Neural cell (in vitro differentiated cells): ENCODE results near the gene PPP2R5B. TPM values are rescaled to one million over a fixed set of nuclear protein-coding genes. Genes with fewer than 3 reads are reported as not detected.

ENCODE experiments used
- H2AFZ ChIP-seq: fragments of 200-600, 300-800 bp; sonication (generic), shearing (Covaris generic); 2 replicates; pipeline ENCODE4 v1.6.0; 2014; ENCODE audit warnings: low read depth, mild to moderate bottlenecking, antibody characterized with exemption, low read length, moderate library complexity
- H3F3A ChIP-seq: fragments of 200-600 bp; shearing (Covaris generic); 2 replicates; pipeline ENCODE4 v1.6.1; 2016; ENCODE audit warnings: mild to moderate bottlenecking, moderate library complexity, mixed read lengths, antibody characterized with exemption, low read length; ENCODE audit not compliant: insufficient read depth, poor library complexity, severe bottlenecking
- H3K27ac ChIP-seq: fragments of 200-600, 300-800 bp; sonication (generic), shearing (Covaris generic); 2 replicates; pipeline ENCODE4 v1.5.1; 2014; ENCODE audit warnings: mild to moderate bottlenecking, low read length, moderate library complexity
- H3K27me3 ChIP-seq: fragments of 300-800, 200-600 bp; sonication (generic), shearing (Covaris generic); 2 replicates; pipeline ENCODE4 v1.6.0; 2014; ENCODE audit warnings: mild to moderate bottlenecking, low read depth, low read length, moderate library complexity; ENCODE audit not compliant: insufficient read depth
- H3K36me3 ChIP-seq: fragments of 300-800, 200-600 bp; sonication (generic), shearing (Covaris generic); 2 replicates; pipeline ENCODE4 v1.5.1; 2014; ENCODE audit warnings: mild to moderate bottlenecking, antibody characterized with exemption, low read length, moderate library complexity; ENCODE audit not compliant: insufficient read depth
- H3K4me2 ChIP-seq: fragments of 300-800, 200-600 bp; sonication (generic), shearing (Covaris generic); 2 replicates; pipeline ENCODE4 v1.6.0; 2014; ENCODE audit warnings: mild to moderate bottlenecking, low read length
- H3K4me3 ChIP-seq: fragments of 300-800, 200-600 bp; sonication (generic), shearing (Covaris generic); 2 replicates; pipeline ENCODE4 v1.5.1; 2014; ENCODE audit warnings: mild to moderate bottlenecking, low read length, moderate library complexity
- H3K79me2 ChIP-seq: fragments of 200-600 bp; shearing (Covaris generic); replicated peaks from 2 replicates; pipeline ENCODE4 v1.6.0; 2014; ENCODE audit warnings: mild to moderate bottlenecking, low read length, moderate library complexity; ENCODE audit not compliant: insufficient read depth
- H3K9ac ChIP-seq: fragments of 300-800, 200-600 bp; sonication (generic), shearing (Covaris generic); 2 replicates; pipeline ENCODE4 v1.6.1; 2016; ENCODE audit warnings: mild to moderate bottlenecking, low read length, mixed read lengths
- H3K9me2 ChIP-seq: fragments of 200-600 bp; shearing (Covaris generic); 2 replicates; pipeline ENCODE4 v1.6.1; 2016; ENCODE audit warnings: mild to moderate bottlenecking, low read length, mixed read lengths; ENCODE audit not compliant: insufficient read depth
- H3K9me3 ChIP-seq: fragments of 200-600, 300-800 bp; sonication (generic), shearing (Covaris generic); 2 replicates; pipeline ENCODE4 v1.6.1; 2016; ENCODE audit warnings: mild to moderate bottlenecking, mixed run types, low read length, moderate library complexity, mixed read lengths
- H4K20me1 ChIP-seq: fragments of 200-600 bp; shearing (Covaris generic); 2 replicates; pipeline ENCODE4 v1.6.1; 2016; ENCODE audit warnings: mild to moderate bottlenecking, mixed run types; ENCODE audit not compliant: insufficient read depth
- EP300 ChIP-seq: fragments of 450-650 bp; conservative IDR thresholded peaks from 2 replicates; pipeline ENCODE4 v1.6.1; 2014; ENCODE audit warnings: antibody characterized with exemption, mild to moderate bottlenecking, moderate library complexity; ENCODE audit not compliant: poor library complexity, severe bottlenecking
- EZH2 ChIP-seq: fragments of 200-600, 300-800 bp; shearing (Covaris generic), sonication (generic); IDR thresholded peaks from 2 replicates; pipeline ENCODE4 v1.6.1; 2014; ENCODE audit warnings: antibody characterized with exemption, low read length, borderline replicate concordance, mild to moderate bottlenecking; ENCODE audit not compliant: insufficient read depth, poor library complexity, severe bottlenecking
- MXI1 ChIP-seq: fragments of 450-650 bp; conservative IDR thresholded peaks from 2 replicates; pipeline ENCODE4 v1.6.1; 2014; ENCODE audit warnings: antibody characterized with exemption, mild to moderate bottlenecking; ENCODE audit not compliant: poor library complexity, severe bottlenecking
- POLR2AphosphoS5 ChIP-seq: IDR thresholded peaks from 2 replicates; pipeline ENCODE4 v1.6.1; 2012
- RAD21 ChIP-seq: fragments of 450-650 bp; conservative IDR thresholded peaks from 2 replicates; pipeline ENCODE4 v1.6.1; 2014; ENCODE audit warnings: antibody characterized with exemption, mild to moderate bottlenecking, moderate library complexity
- SMC3 ChIP-seq: fragments of 450-650 bp; conservative IDR thresholded peaks from 2 replicates; pipeline ENCODE4 v1.6.1; 2014; ENCODE audit warnings: antibody characterized with exemption, mild to moderate bottlenecking, moderate library complexity; ENCODE audit not compliant: poor library complexity
- TAF1 ChIP-seq: IDR thresholded peaks from 2 replicates; pipeline ENCODE4 v1.6.1; 2012; ENCODE audit warnings: low read depth
- polyA plus RNA-seq: library from polyadenylated mRNA; depleted of rRNA; stranded (reverse); fragments of >200 nt; gene quantifications from 2 replicates; pipeline ENCODE4 v1.2.3, GENCODE V29; 2014
- TF ChIP-seq, protein P1 (sequence below): fragments of 450-650 bp; IDR thresholded peaks from 2 replicates; pipeline ENCODE4 v1.5.1; 2014; ENCODE audit warnings: antibody characterized with exemption, mild to moderate bottlenecking, moderate library complexity; ENCODE audit not compliant: poor library complexity, severe bottlenecking
- TF ChIP-seq, protein P2 (sequence below): IDR thresholded peaks from 2 replicates; pipeline ENCODE4 v1.6.1; 2012; ENCODE audit warnings: borderline replicate concordance

Gene PPP2R5B
- polyA plus RNA-seq, 1 donor from 2014 or later: 76.1 TPM

DNA sequence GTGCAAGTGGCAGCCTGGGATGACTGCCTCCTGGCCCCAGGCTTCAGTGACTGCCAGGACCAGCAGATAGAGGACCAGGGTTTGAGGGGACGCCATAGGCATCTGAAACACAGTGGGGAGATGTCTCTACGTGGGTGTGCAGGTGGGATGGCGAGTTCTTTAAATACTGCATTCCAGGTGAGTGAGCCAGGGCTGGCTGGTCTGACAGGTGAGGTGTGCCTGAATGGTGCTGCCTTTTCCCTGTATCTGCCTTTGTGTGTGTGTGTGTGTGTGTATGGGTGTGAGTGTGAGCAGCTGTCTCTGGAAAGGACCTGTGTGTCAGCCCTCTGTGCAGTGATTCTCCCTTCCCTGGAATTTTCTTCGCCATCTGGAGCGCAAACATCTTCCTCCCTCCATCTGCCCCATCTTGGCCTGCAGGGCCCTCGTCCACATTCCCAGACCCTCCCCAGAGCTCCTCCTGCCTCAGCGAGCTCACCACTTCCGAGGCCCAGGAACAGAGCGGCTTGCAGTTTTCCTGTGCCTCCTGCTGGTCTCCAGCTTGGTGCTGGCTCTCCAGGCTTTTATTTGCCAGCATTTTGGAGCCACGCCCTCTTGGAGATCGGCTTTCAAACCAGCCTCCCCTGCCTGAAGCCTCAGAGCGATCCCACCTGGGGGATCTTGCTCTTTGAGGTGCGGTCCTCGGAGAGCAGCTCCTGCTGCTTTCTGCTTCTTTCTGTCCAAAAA lies 11.0 kb downstream of the PPP2R5B start, which contains the start of gene GPHA2:
Gene GPHA2 (minus strand): TSS at position 535 of the 723 bp plus-strand sequence. CDS start 433 bp downstream, at position 102.
- TF ChIP-seq EP300 (no peak), SMC3 (no peak), POLR2AphosphoS5 (no peak)
- TF ChIP-seq, protein P1, sequence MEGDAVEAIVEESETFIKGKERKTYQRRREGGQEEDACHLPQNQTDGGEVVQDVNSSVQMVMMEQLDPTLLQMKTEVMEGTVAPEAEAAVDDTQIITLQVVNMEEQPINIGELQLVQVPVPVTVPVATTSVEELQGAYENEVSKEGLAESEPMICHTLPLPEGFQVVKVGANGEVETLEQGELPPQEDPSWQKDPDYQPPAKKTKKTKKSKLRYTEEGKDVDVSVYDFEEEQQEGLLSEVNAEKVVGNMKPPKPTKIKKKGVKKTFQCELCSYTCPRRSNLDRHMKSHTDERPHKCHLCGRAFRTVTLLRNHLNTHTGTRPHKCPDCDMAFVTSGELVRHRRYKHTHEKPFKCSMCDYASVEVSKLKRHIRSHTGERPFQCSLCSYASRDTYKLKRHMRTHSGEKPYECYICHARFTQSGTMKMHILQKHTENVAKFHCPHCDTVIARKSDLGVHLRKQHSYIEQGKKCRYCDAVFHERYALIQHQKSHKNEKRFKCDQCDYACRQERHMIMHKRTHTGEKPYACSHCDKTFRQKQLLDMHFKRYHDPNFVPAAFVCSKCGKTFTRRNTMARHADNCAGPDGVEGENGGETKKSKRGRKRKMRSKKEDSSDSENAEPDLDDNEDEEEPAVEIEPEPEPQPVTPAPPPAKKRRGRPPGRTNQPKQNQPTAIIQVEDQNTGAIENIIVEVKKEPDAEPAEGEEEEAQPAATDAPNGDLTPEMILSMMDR: no peak
- Histone ChIP-seq H3K79me2 (no peaks in the 10 kb centered on the region), H3K9me2 (no peaks in the 10 kb centered on the region), H4K20me1 (no peaks in the 10 kb centered on the region), H2AFZ (no peak within 1 kb of the TSS), H3K27me3 (no peaks in the 10 kb centered on the region), H3K27ac (no peak within 1 kb of the TSS), H3F3A (no peaks in the 10 kb centered on the region), H3K9me3 (no peaks in the 10 kb centered on the region), H3K36me3 (peaks cover under 1% of the 10 kb centered on the region), H3K9ac (no peak within 1 kb of the TSS), H3K4me2 (no peak within 1 kb of the TSS), H3K4me3 (no peak within 1 kb of the TSS)

DNA sequence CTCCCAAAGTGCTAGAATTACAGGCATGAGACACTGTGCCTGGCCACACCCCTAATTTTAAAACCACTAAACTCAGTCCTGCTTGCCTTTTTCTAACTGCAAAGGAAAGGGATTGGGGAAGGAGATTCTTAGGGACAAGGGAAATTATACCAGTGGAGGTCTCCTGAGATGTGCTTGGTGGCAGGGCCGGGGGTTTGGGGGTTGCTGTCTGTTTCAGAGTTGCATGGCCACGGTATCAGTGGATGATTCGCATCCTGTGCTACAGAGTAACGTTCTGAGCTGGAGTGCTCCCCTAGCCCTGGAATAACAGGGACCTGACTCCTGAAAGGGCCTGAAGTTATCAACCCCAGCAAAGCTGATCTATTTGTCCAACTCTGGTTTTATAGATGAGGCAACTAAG lies 12.1 kb downstream of the PPP2R5B start:
- no peak overlapping the region for H3K4me2 ChIP-seq

More for the DNA sequence above, 12.1 kb downstream of the PPP2R5B start:
- no peak overlapping the region for H2AFZ ChIP-seq
- no peaks in the 10 kb centered on the region for H3K79me2 ChIP-seq
- no peak for TF ChIP-seq MXI1
- TF ChIP-seq RAD21: no peak
- no peak for TF ChIP-seq EZH2
- no peak for TF ChIP-seq TAF1
- no peak for TF ChIP-seq EP300
- TF ChIP-seq, protein P1: no peak
- TF ChIP-seq, protein P2, sequence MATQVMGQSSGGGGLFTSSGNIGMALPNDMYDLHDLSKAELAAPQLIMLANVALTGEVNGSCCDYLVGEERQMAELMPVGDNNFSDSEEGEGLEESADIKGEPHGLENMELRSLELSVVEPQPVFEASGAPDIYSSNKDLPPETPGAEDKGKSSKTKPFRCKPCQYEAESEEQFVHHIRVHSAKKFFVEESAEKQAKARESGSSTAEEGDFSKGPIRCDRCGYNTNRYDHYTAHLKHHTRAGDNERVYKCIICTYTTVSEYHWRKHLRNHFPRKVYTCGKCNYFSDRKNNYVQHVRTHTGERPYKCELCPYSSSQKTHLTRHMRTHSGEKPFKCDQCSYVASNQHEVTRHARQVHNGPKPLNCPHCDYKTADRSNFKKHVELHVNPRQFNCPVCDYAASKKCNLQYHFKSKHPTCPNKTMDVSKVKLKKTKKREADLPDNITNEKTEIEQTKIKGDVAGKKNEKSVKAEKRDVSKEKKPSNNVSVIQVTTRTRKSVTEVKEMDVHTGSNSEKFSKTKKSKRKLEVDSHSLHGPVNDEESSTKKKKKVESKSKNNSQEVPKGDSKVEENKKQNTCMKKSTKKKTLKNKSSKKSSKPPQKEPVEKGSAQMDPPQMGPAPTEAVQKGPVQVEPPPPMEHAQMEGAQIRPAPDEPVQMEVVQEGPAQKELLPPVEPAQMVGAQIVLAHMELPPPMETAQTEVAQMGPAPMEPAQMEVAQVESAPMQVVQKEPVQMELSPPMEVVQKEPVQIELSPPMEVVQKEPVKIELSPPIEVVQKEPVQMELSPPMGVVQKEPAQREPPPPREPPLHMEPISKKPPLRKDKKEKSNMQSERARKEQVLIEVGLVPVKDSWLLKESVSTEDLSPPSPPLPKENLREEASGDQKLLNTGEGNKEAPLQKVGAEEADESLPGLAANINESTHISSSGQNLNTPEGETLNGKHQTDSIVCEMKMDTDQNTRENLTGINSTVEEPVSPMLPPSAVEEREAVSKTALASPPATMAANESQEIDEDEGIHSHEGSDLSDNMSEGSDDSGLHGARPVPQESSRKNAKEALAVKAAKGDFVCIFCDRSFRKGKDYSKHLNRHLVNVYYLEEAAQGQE: no peak
- TF ChIP-seq SMC3: no peak
- no peak for TF ChIP-seq POLR2AphosphoS5
- no peak overlapping the region for H3K27ac ChIP-seq
- no peak overlapping the region for H3K4me3 ChIP-seq
- H3F3A ChIP-seq: no peaks in the 10 kb centered on the region
- no peaks in the 10 kb centered on the region for H3K36me3 ChIP-seq
- no peaks in the 10 kb centered on the region for H4K20me1 ChIP-seq
- no peaks in the 10 kb centered on the region for H3K9me3 ChIP-seq
- no peaks in the 10 kb centered on the region for H3K9me2 ChIP-seq
- no peaks in the 10 kb centered on the region for H3K27me3 ChIP-seq
- no peak overlapping the region for H3K9ac ChIP-seq
